ENCODE measurements around the gene BBS1. TPM values are rescaled to one million over a fixed set of nuclear protein-coding genes. Genes with fewer than 3 reads are reported as not detected.

The BBS1 gene
- polyA plus RNA-seq, 2 of the 4 experiments (the other 2 are of a cell fraction): 12.5 TPM

GRCh38 chr11:66554602-66555001 lies 44.2 kb downstream of the BBS1 start:
- H3K4me1 ChIP-seq: no peaks in the 10 kb centered on the region

GRCh38 chr11:66555416-66555815 lies 45.0 kb downstream of the BBS1 start:
- POLR2A ChIA-PET: interaction anchor here (1.5 kb wide), 1 partner anchor 10 kb away, joined by 6 read pairs; the partner anchor contains the start of gene ZDHHC24
- CTCF ChIA-PET: interaction anchor here (0.7 to 1.0 kb wide), 3 partner anchors 14 to 244 kb away, joined by 3 to 4 read pairs (median 3); no protein-coding TSS in a partner anchor
- no peak for TF ChIP-seq HOXB13 (CRISPR knock-in tag; IDR thresholded peaks at IDR 0.05; ENCODE audit: low read depth)
- TF ChIP-seq SMC3 (IDR thresholded peaks at IDR 0.05): no peak
- no peak for TF ChIP-seq POLR2A (IDR thresholded peaks at IDR 0.05; ENCODE audit: low read length)
- TF ChIP-seq HES2 (IDR thresholded peaks at IDR 0.05): no peak
- no peak for TF ChIP-seq EHF (CRISPR knock-in tag; IDR thresholded peaks at IDR 0.05)
- TF ChIP-seq MAX (IDR thresholded peaks at IDR 0.05): no peak
- no peak for TF ChIP-seq RAD21 (conservative IDR thresholded peaks at IDR 0.05 in 1 of 2, IDR thresholded peaks at IDR 0.05 in 1 of 2)
- no peak for TF ChIP-seq HEYL (CRISPR knock-in tag; IDR thresholded peaks at IDR 0.05)
- H3K4me1 ChIP-seq: no peaks in the 10 kb centered on the region
- H3K4me2 ChIP-seq: no peak overlapping the region
- 16% methylated on average over 3 of the region's 3 CpGs for WGBS (ENCODE audit: missing lambda C conversion rate)
- no peak for ATAC-seq
- H3K27ac ChIP-seq: no peak overlapping the region
- FAIRE-seq: no peak
- no peaks in the 10 kb centered on the region for H3K9me3 ChIP-seq
- no peak for DNase-seq (ENCODE audit: low read depth in 1 of 2, low spot score in 1 of 2)
- no peak overlapping the region for H3K4me3 ChIP-seq

More at GRCh38 chr11:66554602-66555001, 44.2 kb downstream of the BBS1 start:
- DNase-seq (ENCODE audit: low read depth in 1 of 2, low spot score in 1 of 2) (no peak), ATAC-seq (no peak), FAIRE-seq (no peak)
- Histone ChIP-seq H3K4me2 (no peak overlapping the region), H3K27ac (no peak overlapping the region), H3K4me3 (no peak overlapping the region), H3K9me3 (no peaks in the 10 kb centered on the region)
- ChIA-PET POLR2A (interaction anchor here (1.5 kb wide), 1 partner anchor 9 kb away, joined by 6 read pairs; the partner anchor contains the start of gene ZDHHC24), CTCF (interaction anchor here (0.7 to 1.0 kb wide), 4 partner anchors 15 to 243 kb away, joined by 3 to 5 read pairs (median 4); partner anchors contain the start of gene CCDC87)
- TF ChIP-seq TFCP2L1 (CRISPR knock-in tag; IDR thresholded peaks at IDR 0.05) (no peak), JUNB (IDR thresholded peaks at IDR 0.05) (no peak), FOSL2 (IDR thresholded peaks at IDR 0.05) (no peak), FOSL2 (CRISPR knock-in tag; IDR thresholded peaks at IDR 0.05) (no peak), FOSB (CRISPR knock-in tag; IDR thresholded peaks at IDR 0.05) (no peak), CTCF (IDR thresholded peaks at IDR 0.05) (no peak), HOXB13 (CRISPR knock-in tag; IDR thresholded peaks at IDR 0.05; ENCODE audit: low read depth) (no peak), RCOR1 (IDR thresholded peaks at IDR 0.05; ENCODE audit: low read depth, low read length) (no peak), NPAS2 (CRISPR knock-in tag; IDR thresholded peaks at IDR 0.05; ENCODE audit: borderline replicate concordance) (no peak), CHD4 (IDR thresholded peaks at IDR 0.05; ENCODE audit: borderline replicate concordance) (no peak), EP300 (IDR thresholded peaks at IDR 0.05) (no peak), REST (IDR thresholded peaks at IDR 0.05) (no peak), HES2 (IDR thresholded peaks at IDR 0.05) (no peak), KDM1A (IDR thresholded peaks at IDR 0.05; ENCODE audit: low read depth) (no peak), CHD2 (IDR thresholded peaks at IDR 0.05; ENCODE audit: low read length, partially characterized antibody) (no peak), SREBF2 (IDR thresholded peaks at IDR 0.05) (no peak), RAD21 (conservative IDR thresholded peaks at IDR 0.05 in 1 of 2, IDR thresholded peaks at IDR 0.05 in 1 of 2) (no peak), CBX8 (IDR thresholded peaks at IDR 0.05) (no peak), SMC3 (IDR thresholded peaks at IDR 0.05) (no peak), RFX5 (IDR thresholded peaks at IDR 0.05) (no peak), RARB (CRISPR knock-in tag; IDR thresholded peaks at IDR 0.05) (no peak)
- WGBS (ENCODE audit: missing lambda C conversion rate): 64% methylated on average over 5 of the region's 5 CpGs
